Dedifferentiated amniotic fluid mesenchymal stem cell (primary cell): ENCODE measurements around the gene CCDC150.
"Not testable (repeated sequence)": the region's sequence is repeated elsewhere in the genome, so short reads cannot be mapped to it uniquely, and the experiment has no call there.

Source experiments
- DNase-seq: peaks from one replicate; pipeline ENCODE4 v3.0.0-alpha.2; 2016; ENCODE audit errors: extremely low spot score

CCDC150 gene

GRCh38 chr2:196635156-196635555 is 4.4 kb upstream of the CCDC150 start:
- DNase-seq = no peak

GRCh38 chr2:196638765-196639164 is 750 bp upstream of the CCDC150 start:
- no peak for DNase-seq

- DNase-seq = no peak
These were observed 575 bp downstream of the CCDC150 start for GRCh38 chr2:196640031-196640548.

GRCh38 chr2:196649202-196649601 is 9.7 kb downstream of the CCDC150 start:
- DNase-seq = no peak

GRCh38 chr2:196651387-196652094 is 12.0 kb downstream of the CCDC150 start:
- DNase-seq = no peak

GRCh38 chr2:196652869-196653268 is 13.4 kb downstream of the CCDC150 start:
- no peak for DNase-seq

- DNase-seq = no peak
These were observed 14.3 kb downstream of the CCDC150 start for GRCh38 chr2:196653843-196654242.

- no peak for DNase-seq
These were observed 16.2 kb downstream of the CCDC150 start for GRCh38 chr2:196655761-196656160.

GRCh38 chr2:196657333-196657732 is 17.8 kb downstream of the CCDC150 start:
- DNase-seq = no peak

- DNase-seq = no peak
These were observed 20.3 kb downstream of the CCDC150 start for GRCh38 chr2:196659844-196660243.

- DNase-seq = peak; percentile 26
These were observed 20.7 kb downstream of the CCDC150 start for GRCh38 chr2:196660244-196660643.

- DNase-seq = no peak
These were observed 30.8 kb downstream of the CCDC150 start for GRCh38 chr2:196670342-196670741.

GRCh38 chr2:196675963-196676362 is 36.4 kb downstream of the CCDC150 start:
- no peak for DNase-seq

- DNase-seq = no peak
These were observed 37.9 kb downstream of the CCDC150 start for GRCh38 chr2:196677404-196677803.

- no peak for DNase-seq
These were observed 39.9 kb downstream of the CCDC150 start for GRCh38 chr2:196679368-196679767.

GRCh38 chr2:196681510-196681909 is 42.0 kb downstream of the CCDC150 start:
- DNase-seq = no peak

GRCh38 chr2:196685792-196686191 is 46.3 kb downstream of the CCDC150 start:
- no peak for DNase-seq

GRCh38 chr2:196686737-196687136 is 47.2 kb downstream of the CCDC150 start:
- DNase-seq = not testable (repeated sequence)

GRCh38 chr2:196696423-196697079 is 57.0 kb downstream of the CCDC150 start:
- DNase-seq = peak; percentile 70

GRCh38 chr2:196697825-196698224 is 58.3 kb downstream of the CCDC150 start:
- no peak for DNase-seq

- no peak for DNase-seq
These were observed 63.1 kb downstream of the CCDC150 start for GRCh38 chr2:196702641-196703040.

GRCh38 chr2:196703695-196704094 is 64.2 kb downstream of the CCDC150 start:
- DNase-seq = no peak

GRCh38 chr2:196710056-196710455 is 70.5 kb downstream of the CCDC150 start:
- not testable (repeated sequence) for DNase-seq
